Transverse colon (tissue), 4 donors: ENCODE measurements around the gene RAPGEF6.

ENCODE experiments used
- POLR2AphosphoS5 ChIP-seq, 3 donors: sonication (generic); formaldehyde crosslinking; IDR thresholded peaks; one replicate each; pipeline ENCODE4 v1.6.1; 2016; ENCODE audit warnings: antibody characterized with exemption in 3 of 3
- TF ChIP-seq, protein P1 (sequence below), 5 experiments: fragments of 200-600 bp in 3 of 5; fragments of 450-650 bp in 2 of 5; sonication (generic) in 3 of 5; IDR thresholded peaks; 1 replicate in 2 of 5; 2 replicates in 3 of 5; pipeline ENCODE4 v1.5.1; 2016 to 2017; ENCODE audit warnings: antibody characterized with exemption in 5 of 5, inconsistent platforms in 3 of 5, mild to moderate bottlenecking in 2 of 5, moderate library complexity in 1 of 5

DNA sequence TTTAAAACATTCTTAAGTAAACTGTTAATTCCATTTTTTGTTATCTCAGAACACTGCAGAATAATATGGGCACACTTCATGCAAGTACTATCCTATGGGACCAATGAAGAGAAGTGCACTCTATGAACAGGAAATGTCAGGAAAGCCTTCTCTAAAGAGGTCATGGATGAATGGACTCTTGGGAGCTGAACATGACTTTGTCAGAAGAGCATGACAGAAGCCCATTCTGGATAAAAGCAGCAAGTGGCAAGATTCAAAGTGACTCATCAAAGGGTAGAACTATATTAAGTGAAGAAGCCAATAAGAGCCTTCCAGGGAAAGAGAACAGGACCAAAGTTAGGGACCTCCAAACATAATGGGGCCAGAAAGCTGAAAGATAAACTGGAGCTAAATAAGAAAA, 94.0 kb downstream of the RAPGEF6 start:
- TF ChIP-seq, protein P1, sequence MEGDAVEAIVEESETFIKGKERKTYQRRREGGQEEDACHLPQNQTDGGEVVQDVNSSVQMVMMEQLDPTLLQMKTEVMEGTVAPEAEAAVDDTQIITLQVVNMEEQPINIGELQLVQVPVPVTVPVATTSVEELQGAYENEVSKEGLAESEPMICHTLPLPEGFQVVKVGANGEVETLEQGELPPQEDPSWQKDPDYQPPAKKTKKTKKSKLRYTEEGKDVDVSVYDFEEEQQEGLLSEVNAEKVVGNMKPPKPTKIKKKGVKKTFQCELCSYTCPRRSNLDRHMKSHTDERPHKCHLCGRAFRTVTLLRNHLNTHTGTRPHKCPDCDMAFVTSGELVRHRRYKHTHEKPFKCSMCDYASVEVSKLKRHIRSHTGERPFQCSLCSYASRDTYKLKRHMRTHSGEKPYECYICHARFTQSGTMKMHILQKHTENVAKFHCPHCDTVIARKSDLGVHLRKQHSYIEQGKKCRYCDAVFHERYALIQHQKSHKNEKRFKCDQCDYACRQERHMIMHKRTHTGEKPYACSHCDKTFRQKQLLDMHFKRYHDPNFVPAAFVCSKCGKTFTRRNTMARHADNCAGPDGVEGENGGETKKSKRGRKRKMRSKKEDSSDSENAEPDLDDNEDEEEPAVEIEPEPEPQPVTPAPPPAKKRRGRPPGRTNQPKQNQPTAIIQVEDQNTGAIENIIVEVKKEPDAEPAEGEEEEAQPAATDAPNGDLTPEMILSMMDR (IDR thresholded peaks at IDR 0.05) = no peak
- TF ChIP-seq POLR2AphosphoS5 (IDR thresholded peaks at IDR 0.05) = no peak
